ENCODE data around the gene SLC27A4.

SLC27A4 gene

DNA sequence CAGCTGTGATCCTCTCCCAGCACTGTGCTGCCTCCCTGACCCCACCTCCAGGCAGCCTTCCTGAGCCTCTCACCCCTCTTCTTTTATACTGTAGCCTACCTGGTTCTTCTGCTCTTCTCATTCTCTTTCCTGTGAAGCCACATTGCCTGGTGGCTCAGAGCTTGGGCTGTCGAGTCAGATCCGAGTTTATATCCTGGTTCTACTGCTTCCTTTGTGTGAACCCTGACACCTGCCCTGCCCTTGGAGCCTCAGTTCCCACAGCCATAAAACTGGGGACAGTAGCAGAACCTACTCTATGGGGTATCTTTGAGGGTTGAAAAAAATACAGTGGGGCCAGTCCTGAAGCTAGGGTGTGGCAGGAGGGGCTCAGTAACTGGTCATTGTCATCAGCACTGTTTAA lies 8.8 kb downstream of the SLC27A4 start:
- H3K36me3 ChIP-seq (ENCODE audit: control insufficient read depth in 2 of 2, insufficient read depth in 1 of 2, low read length in 2 of 2) = peaks cover 6 to 74% of the 10 kb centered on the region in 2 experiments; a peak in 2 of 3 replicates
- CTCF ChIA-PET = interaction anchor here (0.9 to 1.2 kb wide), 2 partner anchors 13 to 89 kb away, joined by 4 to 5 read pairs; no protein-coding TSS in a partner anchor
- H3K4me3 ChIP-seq (ENCODE audit: low read depth, low read length) = no peak overlapping the region
- TF ChIP-seq, protein P1, sequence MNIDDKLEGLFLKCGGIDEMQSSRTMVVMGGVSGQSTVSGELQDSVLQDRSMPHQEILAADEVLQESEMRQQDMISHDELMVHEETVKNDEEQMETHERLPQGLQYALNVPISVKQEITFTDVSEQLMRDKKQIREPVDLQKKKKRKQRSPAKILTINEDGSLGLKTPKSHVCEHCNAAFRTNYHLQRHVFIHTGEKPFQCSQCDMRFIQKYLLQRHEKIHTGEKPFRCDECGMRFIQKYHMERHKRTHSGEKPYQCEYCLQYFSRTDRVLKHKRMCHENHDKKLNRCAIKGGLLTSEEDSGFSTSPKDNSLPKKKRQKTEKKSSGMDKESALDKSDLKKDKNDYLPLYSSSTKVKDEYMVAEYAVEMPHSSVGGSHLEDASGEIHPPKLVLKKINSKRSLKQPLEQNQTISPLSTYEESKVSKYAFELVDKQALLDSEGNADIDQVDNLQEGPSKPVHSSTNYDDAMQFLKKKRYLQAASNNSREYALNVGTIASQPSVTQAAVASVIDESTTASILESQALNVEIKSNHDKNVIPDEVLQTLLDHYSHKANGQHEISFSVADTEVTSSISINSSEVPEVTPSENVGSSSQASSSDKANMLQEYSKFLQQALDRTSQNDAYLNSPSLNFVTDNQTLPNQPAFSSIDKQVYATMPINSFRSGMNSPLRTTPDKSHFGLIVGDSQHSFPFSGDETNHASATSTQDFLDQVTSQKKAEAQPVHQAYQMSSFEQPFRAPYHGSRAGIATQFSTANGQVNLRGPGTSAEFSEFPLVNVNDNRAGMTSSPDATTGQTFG (tag by site-specific recombination; IDR thresholded peaks at IDR 0.05; ENCODE audit: borderline replicate concordance) = no peak
- TF ChIP-seq ZNF571 (tag by site-specific recombination; IDR thresholded peaks at IDR 0.05) = no peak
- TF ChIP-seq ZNF777 (tag by site-specific recombination; IDR thresholded peaks at IDR 0.05; ENCODE audit: borderline replicate concordance) = no peak
- TF ChIP-seq ZNF2 (tag by site-specific recombination; IDR thresholded peaks at IDR 0.05) = no peak
- TF ChIP-seq ZNF23 (tag by site-specific recombination; IDR thresholded peaks at IDR 0.05; ENCODE audit: borderline replicate concordance) = no peak
- TF ChIP-seq OVOL3 (tag by site-specific recombination; IDR thresholded peaks at IDR 0.05) = no peak
- TF ChIP-seq ZSCAN30 (tag by site-specific recombination; IDR thresholded peaks at IDR 0.05) = no peak
- no peak for TF ChIP-seq KLF9 (tag by site-specific recombination; IDR thresholded peaks at IDR 0.05; ENCODE audit: low read depth)
- no peak for TF ChIP-seq ZNF341 (tag by site-specific recombination; IDR thresholded peaks at IDR 0.05; ENCODE audit: low read depth)
- no peak for TF ChIP-seq ZNF677 (tag by site-specific recombination; IDR thresholded peaks at IDR 0.05)
- TF ChIP-seq ZNF214 (tag by site-specific recombination; IDR thresholded peaks at IDR 0.05; ENCODE audit: borderline replicate concordance) = no peak
- TF ChIP-seq, protein P2, sequence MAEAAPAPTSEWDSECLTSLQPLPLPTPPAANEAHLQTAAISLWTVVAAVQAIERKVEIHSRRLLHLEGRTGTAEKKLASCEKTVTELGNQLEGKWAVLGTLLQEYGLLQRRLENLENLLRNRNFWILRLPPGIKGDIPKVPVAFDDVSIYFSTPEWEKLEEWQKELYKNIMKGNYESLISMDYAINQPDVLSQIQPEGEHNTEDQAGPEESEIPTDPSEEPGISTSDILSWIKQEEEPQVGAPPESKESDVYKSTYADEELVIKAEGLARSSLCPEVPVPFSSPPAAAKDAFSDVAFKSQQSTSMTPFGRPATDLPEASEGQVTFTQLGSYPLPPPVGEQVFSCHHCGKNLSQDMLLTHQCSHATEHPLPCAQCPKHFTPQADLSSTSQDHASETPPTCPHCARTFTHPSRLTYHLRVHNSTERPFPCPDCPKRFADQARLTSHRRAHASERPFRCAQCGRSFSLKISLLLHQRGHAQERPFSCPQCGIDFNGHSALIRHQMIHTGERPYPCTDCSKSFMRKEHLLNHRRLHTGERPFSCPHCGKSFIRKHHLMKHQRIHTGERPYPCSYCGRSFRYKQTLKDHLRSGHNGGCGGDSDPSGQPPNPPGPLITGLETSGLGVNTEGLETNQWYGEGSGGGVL (tag by site-specific recombination; IDR thresholded peaks at IDR 0.05) = no peak
- no peak for TF ChIP-seq ZNF48 (tag by site-specific recombination; IDR thresholded peaks at IDR 0.05)
- POLR2A ChIA-PET = interaction anchor here (1.8 kb wide), 1 partner anchor 13 kb away, joined by 4 read pairs; no protein-coding TSS in a partner anchor
- H3K9me3 ChIP-seq (ENCODE audit: control insufficient read depth, insufficient read depth, low read depth, low read length) = no peaks in the 10 kb centered on the region
- no peaks in the 10 kb centered on the region for H3K4me1 ChIP-seq (ENCODE audit: control insufficient read depth, insufficient read depth, low read length)
- no peak overlapping the region for H3K27ac ChIP-seq (ENCODE audit: extremely low read depth, low read depth, low read length)

DNA sequence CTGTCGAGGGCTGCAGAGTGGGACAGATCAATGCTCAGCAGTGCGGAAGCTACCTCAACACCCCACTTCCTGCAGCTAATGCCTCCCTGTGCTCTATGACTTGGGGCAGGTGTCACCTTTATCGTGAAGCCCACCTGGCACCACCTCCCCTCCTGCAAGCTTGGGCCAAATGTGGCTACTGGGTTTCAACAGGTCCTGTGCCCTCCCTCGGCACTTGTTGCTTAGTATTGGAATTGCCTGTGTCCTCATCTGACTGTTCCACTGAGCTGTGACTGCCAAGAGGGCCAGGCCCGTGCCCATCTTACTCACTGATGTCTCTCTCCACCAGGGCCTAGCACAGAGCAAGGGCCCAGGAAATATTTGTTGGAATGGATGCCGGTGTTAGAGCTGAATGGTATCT lies 9.4 kb downstream of the SLC27A4 start:
- ChIA-PET POLR2A (interaction anchor here (1.1 to 1.8 kb wide), 2 partner anchors 8 to 12 kb away, joined by 3 to 4 read pairs; no protein-coding TSS in a partner anchor), CTCF (interaction anchor here (0.9 to 1.6 kb wide), 4 partner anchors 12 to 89 kb away, joined by 3 to 5 read pairs (median 4); no protein-coding TSS in a partner anchor)
- no peaks in the 10 kb centered on the region for H3K9me3 ChIP-seq (ENCODE audit: control insufficient read depth, insufficient read depth, low read depth, low read length)
- peaks cover 6 to 71% of the 10 kb centered on the region in 2 experiments; a peak in 2 of 3 replicates for H3K36me3 ChIP-seq (ENCODE audit: control insufficient read depth in 2 of 2, insufficient read depth in 1 of 2, low read length in 2 of 2)
- H3K4me3 ChIP-seq (ENCODE audit: low read depth, low read length) = no peak overlapping the region
- no peaks in the 10 kb centered on the region for H3K4me1 ChIP-seq (ENCODE audit: control insufficient read depth, insufficient read depth, low read length)
- TF ChIP-seq SCRT2 (tag by site-specific recombination; IDR thresholded peaks at IDR 0.05) (peak; percentile 98), SCRT1 (tag by site-specific recombination; IDR thresholded peaks at IDR 0.05; ENCODE audit: borderline replicate concordance) (peak; percentile 98), ZFHX2 (tag by site-specific recombination; conservative IDR thresholded peaks at IDR 0.05) (no peak)
- no peak overlapping the region for H3K27ac ChIP-seq (ENCODE audit: extremely low read depth, low read depth, low read length)

DNA sequence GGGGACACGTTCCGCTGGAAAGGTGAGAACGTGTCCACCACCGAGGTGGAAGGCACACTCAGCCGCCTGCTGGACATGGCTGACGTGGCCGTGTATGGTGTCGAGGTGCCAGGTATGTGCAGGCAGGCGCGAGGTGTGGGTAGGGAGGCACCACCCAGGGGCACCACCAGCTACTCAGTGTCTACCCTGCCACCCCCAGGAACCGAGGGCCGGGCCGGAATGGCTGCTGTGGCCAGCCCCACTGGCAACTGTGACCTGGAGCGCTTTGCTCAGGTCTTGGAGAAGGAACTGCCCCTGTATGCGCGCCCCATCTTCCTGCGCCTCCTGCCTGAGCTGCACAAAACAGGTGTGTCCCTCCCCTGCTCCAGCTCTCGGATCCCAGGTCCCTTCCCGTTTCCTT lies 15.1 kb downstream of the SLC27A4 start:
- H3K36me3 ChIP-seq (ENCODE audit: control insufficient read depth in 2 of 2, insufficient read depth in 1 of 2, low read length in 2 of 2) = peaks cover 0 to 54% of the 10 kb centered on the region in 2 experiments; a peak in 2 of 3 replicates
- no peaks in the 10 kb centered on the region for H3K9me3 ChIP-seq (ENCODE audit: control insufficient read depth, insufficient read depth, low read depth, low read length)
- H3K4me3 ChIP-seq (ENCODE audit: low read depth, low read length) = no peak overlapping the region
- no peak overlapping the region for H3K27ac ChIP-seq (ENCODE audit: extremely low read depth, low read depth, low read length)
- H3K4me1 ChIP-seq (ENCODE audit: control insufficient read depth, insufficient read depth, low read length) = no peaks in the 10 kb centered on the region
- ChIA-PET POLR2A (no interaction called here), CTCF (no interaction called here)
- TF ChIP-seq, protein P3, sequence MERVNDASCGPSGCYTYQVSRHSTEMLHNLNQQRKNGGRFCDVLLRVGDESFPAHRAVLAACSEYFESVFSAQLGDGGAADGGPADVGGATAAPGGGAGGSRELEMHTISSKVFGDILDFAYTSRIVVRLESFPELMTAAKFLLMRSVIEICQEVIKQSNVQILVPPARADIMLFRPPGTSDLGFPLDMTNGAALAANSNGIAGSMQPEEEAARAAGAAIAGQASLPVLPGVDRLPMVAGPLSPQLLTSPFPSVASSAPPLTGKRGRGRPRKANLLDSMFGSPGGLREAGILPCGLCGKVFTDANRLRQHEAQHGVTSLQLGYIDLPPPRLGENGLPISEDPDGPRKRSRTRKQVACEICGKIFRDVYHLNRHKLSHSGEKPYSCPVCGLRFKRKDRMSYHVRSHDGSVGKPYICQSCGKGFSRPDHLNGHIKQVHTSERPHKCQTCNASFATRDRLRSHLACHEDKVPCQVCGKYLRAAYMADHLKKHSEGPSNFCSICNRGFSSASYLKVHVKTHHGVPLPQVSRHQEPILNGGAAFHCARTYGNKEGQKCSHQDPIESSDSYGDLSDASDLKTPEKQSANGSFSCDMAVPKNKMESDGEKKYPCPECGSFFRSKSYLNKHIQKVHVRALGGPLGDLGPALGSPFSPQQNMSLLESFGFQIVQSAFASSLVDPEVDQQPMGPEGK (tag by site-specific recombination; IDR thresholded peaks at IDR 0.05) = no peak
- TF ChIP-seq PRDM1 (tag by site-specific recombination; IDR thresholded peaks at IDR 0.05) = no peak
- no peak for TF ChIP-seq KLF10 (tag by site-specific recombination; IDR thresholded peaks at IDR 0.05)
- no peak for TF ChIP-seq ZNF777 (tag by site-specific recombination; IDR thresholded peaks at IDR 0.05; ENCODE audit: borderline replicate concordance)
- TF ChIP-seq ZNF221 (tag by site-specific recombination; IDR thresholded peaks at IDR 0.05; ENCODE audit: borderline replicate concordance) = no peak
- TF ChIP-seq ZNF423 (tag by site-specific recombination; IDR thresholded peaks at IDR 0.05) = no peak
- TF ChIP-seq, protein P4, sequence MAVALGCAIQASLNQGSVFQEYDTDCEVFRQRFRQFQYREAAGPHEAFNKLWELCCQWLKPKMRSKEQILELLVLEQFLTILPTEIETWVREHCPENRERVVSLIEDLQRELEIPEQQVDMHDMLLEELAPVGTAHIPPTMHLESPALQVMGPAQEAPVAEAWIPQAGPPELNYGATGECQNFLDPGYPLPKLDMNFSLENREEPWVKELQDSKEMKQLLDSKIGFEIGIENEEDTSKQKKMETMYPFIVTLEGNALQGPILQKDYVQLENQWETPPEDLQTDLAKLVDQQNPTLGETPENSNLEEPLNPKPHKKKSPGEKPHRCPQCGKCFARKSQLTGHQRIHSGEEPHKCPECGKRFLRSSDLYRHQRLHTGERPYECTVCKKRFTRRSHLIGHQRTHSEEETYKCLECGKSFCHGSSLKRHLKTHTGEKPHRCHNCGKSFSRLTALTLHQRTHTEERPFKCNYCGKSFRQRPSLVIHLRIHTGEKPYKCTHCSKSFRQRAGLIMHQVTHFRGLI (tag by site-specific recombination; IDR thresholded peaks at IDR 0.05) = no peak

Data from HEK293 (cell line).